HepG2 (cell line): ENCODE data around the gene RPS27A. TPM values are rescaled to one million over a fixed set of nuclear protein-coding genes. Genes with fewer than 3 reads are reported as not detected.

Experiments
- BHLHE40 ChIP-seq: IDR thresholded peaks from 2 replicates; pipeline ENCODE4 v1.6.1; 2011; ENCODE audit warnings: low read length, improper control_type of control experiment
- GATAD2A ChIP-seq: IDR thresholded peaks from 2 replicates; pipeline ENCODE4 v1.6.1; 2016
- PAF1 ChIP-seq: IDR thresholded peaks from 2 replicates; pipeline ENCODE4 v1.6.1; 2016; ENCODE audit warnings: missing genetic modification reagents, missing compliant biosample characterization
- ZFP36 ChIP-seq: fragments of 150-350 bp; IDR thresholded peaks from 2 replicates; pipeline ENCODE4 v1.6.1; 2018; ENCODE audit warnings: borderline replicate concordance, low read length, low read depth; ENCODE audit not compliant: partially characterized antibody
- ZNF3 ChIP-seq: IDR thresholded peaks from 2 replicates; pipeline ENCODE4 v1.7.0; 2017; ENCODE audit warnings: inconsistent platforms
- polyA plus RNA-seq, 8 experiments: library from polyadenylated mRNA; depleted of rRNA in 3 of 8; stranded (reverse) in 7 of 8; unstranded in 1 of 8; fragments of >200 nt; fragmentation: Illumina TruSeq in 4 of 8; extraction: Trizol in 4 of 8; gene quantifications; 2 replicates each; pipeline versions ENCODE4 v1.2.1 to v1.2.3, GENCODE V29; 2011 to 2016; ENCODE audit warnings: low read depth in 4 of 8, missing spikeins in 1 of 8, mixed read lengths in 1 of 8; ENCODE audit not compliant: insufficient read depth in 1 of 8
- total RNA-seq, 5 experiments: library from RNA; depleted of rRNA; stranded (reverse); fragments of >200 nt; fragmentation: Illumina TruSeq; extraction: Trizol; gene quantifications; 2 replicates each; pipeline ENCODE4 v1.2.3, GENCODE V29; 2016; ENCODE audit warnings: low read depth in 1 of 5
- TF ChIP-seq, protein P1 (sequence below), 2 experiments: fragments of 450-650 bp in 1 of 2; sonication (generic) in 1 of 2; formaldehyde crosslinking in 1 of 2; IDR thresholded peaks; 2 replicates each; pipeline versions ENCODE4 v1.6.1 to v1.8.0; 2016 to 2022; ENCODE audit warnings: antibody characterized with exemption in 1 of 2, mild to moderate bottlenecking in 1 of 2, missing genetic modification reagents in 1 of 2

The RPS27A gene
- total and polyA plus RNA-seq, 2 of the 13 experiments (the other 11 are each of a cell fraction or from before 2014, with no cell fraction given) = 2,779 to 3,269 TPM

DNA sequence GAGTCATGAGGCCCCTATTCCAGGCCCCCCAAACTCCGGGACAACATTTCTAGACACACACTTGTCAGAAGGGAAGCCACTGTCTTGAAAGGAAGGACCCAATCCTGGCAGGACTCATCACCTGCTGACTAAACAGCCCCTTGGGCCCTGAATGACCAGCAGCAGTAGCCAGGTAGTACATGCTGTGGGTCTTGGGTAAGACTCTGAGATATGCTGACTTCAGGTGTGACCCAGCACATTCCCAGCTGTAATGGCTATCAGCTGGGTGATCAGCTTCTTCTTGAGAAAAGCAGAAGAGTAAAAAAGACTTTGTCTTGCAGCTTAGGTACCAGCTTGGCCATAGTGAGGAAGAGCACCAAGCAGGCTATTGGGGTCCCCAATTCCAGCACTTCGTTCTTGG is 36.0 kb upstream of the RPS27A start (continued):
- TF ChIP-seq ZFP36 (no peak), GATAD2A (CRISPR knock-in tag) (no peak), BHLHE40 (no peak), ZNF3 (CRISPR knock-in tag) (no peak), PAF1 (CRISPR knock-in tag) (no peak)
- TF ChIP-seq, protein P1, sequence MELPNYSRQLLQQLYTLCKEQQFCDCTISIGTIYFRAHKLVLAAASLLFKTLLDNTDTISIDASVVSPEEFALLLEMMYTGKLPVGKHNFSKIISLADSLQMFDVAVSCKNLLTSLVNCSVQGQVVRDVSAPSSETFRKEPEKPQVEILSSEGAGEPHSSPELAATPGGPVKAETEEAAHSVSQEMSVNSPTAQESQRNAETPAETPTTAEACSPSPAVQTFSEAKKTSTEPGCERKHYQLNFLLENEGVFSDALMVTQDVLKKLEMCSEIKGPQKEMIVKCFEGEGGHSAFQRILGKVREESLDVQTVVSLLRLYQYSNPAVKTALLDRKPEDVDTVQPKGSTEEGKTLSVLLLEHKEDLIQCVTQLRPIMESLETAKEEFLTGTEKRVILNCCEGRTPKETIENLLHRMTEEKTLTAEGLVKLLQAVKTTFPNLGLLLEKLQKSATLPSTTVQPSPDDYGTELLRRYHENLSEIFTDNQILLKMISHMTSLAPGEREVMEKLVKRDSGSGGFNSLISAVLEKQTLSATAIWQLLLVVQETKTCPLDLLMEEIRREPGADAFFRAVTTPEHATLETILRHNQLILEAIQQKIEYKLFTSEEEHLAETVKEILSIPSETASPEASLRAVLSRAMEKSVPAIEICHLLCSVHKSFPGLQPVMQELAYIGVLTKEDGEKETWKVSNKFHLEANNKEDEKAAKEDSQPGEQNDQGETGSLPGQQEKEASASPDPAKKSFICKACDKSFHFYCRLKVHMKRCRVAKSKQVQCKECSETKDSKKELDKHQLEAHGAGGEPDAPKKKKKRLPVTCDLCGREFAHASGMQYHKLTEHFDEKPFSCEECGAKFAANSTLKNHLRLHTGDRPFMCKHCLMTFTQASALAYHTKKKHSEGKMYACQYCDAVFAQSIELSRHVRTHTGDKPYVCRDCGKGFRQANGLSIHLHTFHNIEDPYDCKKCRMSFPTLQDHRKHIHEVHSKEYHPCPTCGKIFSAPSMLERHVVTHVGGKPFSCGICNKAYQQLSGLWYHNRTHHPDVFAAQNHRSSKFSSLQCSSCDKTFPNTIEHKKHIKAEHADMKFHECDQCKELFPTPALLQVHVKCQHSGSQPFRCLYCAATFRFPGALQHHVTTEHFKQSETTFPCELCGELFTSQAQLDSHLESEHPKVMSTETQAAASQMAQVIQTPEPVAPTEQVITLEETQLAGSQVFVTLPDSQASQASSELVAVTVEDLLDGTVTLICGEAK (IDR thresholded peaks at IDR 0.05) = no peak
- TF ChIP-seq, protein P1 (CRISPR knock-in tag; IDR thresholded peaks at IDR 0.05) = no peak
- TF ChIP-seq, all 625 proteins: peak for 0
